ENCODE data around the gene CLBA1.

CLBA1 gene

DNA sequence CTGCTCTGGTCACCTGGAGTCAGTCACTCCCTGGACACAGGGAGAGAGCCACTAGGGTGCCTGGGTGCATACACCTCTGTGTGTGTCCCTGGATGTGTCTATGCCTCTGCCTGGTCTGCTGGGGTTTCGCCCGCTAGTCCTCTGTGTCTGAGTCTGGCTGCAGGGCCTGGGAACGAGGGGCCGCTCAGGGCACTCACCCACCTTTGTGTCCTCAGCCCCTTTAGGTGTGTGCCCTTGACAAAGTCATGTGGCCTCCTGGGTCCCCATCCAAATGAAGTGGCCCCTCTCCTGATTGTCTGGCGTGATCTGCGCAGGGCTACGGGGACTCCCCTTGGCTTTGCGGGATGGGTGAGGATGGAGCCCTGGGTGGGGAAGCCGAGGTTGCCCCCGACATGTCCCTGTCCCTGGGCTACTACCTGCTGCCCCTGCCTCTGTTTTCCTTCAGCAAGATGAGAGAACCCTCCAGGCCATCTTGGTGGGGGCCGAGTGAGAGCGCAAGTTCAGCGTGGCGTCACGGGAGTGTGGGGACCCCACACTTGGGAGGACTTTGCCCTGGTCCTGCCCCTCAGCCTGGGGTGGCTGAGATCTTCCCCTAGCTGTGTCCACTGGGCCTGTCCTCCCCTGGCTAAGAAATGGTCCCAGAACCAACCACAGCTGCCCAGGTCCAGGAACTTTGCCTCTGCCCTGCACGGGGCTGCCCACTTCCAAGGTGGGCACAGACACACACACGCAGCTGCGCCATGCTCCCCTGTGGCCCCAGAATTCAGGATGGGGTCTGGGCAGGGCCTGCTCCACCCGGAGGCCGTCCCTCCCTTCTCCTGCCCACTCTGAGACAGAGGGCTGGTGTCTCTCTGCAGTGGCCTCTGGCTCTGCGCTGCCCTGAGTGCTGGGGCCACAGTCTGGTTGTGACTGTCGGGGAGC, 4.7 kb upstream of the CLBA1 start:
- no peak for DNase-seq

DNA sequence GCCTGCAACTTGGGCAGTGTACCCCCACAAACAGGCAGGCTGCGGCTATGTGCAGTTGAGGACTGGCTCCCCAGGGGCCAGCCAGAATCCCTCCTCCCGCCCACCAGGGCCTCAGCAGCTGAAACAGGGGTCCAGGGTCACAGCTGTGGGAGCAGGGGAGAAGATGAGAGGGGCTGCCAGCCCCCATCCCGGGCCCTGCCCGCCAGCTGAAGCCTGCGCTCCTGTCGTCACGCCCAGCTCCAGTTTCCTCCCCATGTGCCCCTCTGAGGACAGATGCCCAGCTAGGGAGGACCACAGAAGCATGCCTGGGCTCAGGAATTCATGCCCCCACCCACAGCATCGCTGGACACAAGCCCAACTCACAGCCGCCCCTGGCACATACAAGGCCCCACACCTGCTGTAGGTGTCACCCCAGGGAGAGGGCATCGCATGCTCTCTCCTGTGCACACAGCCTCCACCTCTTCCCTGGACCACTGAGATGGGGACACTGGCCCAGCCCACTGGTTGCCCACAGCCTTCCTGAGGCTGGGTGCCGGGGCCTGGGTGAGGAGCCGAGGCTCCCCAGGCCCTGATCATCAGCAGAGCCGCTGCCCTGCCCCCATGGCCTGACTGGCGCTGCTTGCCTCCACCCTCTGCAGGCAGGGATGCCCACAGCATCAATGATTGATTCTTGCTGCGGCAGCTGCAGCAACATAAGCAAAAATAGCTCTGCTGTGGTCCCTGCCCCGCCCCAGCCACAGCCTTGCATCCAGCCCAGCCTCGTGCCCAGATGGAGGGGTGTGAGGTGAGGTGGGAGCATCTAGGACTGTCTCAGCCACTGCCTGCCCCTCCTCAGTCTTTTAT, 3.7 kb upstream of the CLBA1 start:
- DNase-seq, result no peak

DNA sequence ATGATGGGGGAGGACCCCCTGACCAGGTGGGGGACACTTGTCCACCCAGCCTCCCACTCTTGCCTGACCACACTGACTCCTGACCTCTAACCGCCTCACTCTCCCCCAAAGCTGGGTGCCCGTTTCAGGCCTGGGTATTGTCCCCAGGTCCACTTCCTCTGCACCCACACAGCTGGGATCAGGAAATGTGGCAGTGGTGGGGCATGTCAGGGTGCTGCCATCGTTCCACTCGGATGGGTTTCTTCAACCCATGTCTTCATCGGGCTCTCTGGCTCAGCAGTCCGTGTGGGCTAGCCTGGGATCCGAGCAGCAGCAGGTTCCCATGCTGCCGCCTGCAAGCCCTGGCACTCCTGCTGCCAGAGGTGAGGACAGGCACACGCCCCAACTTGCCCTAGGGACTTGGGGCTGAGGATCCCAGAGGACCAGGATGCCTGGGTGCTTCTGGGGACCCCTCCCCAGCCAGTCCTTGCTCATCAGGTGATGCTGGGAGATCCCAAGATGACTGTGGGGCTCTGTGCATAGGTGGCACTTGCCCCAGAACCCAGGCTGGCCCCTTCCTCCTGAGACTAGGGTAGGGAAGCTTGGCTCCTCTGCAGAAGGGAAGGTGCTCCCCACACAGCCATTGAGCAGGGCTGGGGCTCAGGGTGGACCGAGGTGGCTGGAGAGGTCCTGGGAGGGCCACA, 2.9 kb upstream of the CLBA1 start:
- DNase-seq, result no peak

DNA sequence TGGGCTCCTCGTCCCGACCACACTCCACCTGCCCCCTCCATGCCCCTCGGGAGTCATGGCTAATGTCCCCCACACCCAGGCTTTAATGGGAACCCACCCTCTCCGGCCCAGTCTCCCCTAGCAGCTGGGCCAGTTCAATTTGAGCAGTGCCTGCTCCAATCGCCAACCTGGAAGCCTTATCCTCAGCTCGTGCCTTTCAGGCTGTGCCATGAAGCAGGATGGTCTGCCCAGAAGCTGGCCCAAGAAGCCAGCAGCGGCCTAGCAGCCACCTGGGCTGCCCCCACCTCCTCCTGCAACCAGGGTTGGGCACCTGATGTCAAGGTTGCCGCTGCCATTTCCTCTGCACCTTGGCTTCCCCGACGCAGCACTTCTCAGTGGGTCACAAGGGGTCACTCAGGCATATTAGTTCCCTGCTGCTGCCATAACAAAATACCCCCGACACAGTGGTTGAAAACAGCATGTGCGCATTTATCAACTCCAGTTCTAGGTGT, 2.3 kb upstream of the CLBA1 start:
- DNase-seq, result no peak

DNA sequence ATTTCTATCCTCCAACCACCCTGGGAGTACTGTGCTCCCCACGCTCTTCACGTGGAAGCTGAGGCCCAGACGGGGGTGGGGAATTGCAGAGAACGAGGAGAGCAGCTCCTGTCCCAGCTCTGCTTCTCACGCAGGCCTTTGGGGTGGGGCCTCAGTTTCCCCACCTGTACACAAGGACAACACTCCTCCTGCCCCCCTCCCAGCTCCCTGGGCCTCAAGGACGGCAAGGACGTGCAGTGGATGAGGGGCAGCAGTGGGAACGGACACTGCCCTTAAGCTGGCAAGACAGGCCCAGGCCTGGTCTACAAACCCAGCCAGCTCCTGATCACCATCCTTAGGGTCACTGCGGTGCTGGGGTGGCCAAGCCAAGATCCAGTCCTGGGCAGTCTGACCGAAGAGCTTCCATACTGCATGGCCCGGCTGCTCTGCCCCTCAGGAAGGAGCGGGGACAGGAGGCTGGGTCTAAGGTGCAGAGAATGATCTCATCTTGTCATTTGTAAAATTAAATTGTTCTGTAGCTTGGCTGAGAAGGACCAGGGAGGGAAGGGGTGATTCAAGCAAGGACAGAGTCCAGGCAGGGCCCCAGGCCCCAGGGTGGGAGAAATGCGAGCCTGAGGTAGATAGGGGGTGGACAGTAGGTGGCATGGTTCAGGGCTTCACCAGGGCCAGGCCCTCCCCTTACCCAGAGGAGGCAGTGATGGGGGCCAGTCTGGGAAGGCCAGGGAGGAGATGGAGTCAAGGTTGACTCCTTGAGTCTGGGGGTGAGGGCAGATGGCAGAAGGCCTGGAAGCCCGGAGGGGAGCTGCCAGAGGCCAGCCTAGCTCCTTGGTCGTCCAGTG, 1.3 kb upstream of the CLBA1 start:
- no peak for DNase-seq

DNA sequence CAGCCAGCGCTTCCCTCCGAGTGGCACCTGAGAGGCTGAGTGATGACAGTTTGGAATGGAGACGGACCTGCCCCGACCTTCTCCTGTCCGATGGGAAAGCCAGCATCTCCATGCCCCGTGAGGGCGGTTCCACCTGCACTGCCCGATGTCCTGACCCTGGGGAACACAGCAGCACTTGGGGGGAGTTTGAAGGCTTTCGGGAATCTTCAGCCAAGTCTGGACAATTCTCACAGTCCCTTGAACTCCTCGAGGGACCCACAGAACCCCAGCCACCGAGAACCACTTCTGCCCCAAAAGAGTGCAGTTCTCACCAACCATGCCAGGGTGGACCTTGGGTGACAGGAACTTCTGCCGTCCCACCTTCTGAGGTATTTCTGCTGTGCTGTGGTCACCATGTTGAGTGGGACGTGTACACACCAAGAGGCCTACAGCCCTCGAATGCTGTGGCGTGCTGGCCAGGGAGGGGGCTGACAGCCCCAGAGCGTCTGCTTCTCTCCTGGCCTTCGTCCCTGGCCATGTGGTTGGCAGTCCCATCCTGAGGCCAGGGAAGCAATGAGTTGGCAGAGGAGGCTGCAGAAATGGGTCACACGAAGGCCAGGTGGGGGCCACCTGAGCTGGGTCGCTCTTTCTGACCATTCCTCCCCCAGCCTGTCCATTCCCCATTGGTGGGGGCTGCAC, 1.0 kb downstream of the CLBA1 start:
- no peak for DNase-seq

DNA sequence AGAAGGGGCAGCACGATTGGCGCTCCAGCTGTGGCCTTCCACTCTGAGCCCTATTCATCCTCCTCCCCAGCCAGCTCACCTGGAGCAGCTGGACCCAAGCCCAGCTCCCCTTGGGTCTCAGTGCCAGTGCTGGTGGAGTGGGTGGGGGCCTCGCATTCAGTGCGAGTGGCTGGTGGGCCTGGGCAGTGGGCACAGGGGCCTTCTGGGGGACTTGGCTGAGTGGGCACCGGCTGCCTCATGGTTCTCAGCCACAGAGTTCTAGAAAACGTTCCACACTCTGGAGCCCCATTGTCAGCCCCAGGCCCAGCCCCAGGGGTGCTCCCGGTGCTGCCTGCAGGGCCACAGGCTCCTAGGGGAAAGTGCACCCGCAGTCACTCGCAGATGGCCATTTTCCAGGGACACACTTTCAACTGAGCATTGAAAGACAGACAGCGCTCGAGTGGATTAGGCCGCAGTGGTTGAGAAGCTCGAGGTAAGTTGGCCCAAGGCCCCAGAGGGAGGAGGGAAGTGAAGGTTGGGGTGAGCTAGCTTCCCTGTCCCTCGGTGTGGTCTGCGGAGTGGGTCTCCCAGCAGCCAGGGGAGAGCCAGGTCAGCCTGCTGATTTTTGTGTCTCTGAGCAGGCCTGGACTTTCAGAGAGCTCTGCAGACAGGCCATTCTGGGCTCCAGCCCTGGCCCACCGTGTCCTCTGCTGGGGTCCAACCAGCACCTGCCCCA, 3.8 kb downstream of the CLBA1 start:
- DNase-seq, result no peak

DNA sequence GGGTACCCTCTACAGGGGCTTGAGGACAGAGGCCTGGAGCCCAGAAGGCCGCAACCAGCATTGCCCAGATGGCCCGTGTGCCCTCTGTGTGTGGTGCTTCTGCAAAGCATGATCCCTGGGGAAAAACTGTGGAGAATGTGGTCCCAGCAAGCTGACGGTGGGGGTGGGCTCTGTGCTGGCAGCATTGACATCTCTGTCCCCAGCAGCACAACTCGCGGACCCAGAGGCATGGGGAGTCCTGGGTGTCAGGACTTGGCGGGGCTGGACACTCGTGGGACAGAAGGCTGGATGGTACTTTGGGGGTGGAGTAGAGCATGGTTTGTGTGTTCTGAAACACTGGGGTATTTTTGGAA, 4.3 kb downstream of the CLBA1 start:
- DNase-seq, result no peak

DNA sequence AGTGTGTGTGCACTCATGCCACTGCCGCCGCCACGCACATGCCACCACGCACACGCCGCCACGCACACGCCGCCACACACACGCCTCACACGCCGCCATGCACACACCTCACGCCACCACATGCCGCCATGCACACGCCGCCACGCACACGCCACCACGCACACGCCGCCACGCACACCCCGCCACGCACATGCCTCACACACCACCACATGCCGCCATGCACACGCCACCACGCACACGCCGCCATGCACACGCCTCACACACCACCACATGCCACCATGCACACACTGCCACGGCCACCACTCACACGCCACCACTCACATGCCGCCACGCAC, 6.3 kb downstream of the CLBA1 start:
- DNase-seq, result no peak

DNA sequence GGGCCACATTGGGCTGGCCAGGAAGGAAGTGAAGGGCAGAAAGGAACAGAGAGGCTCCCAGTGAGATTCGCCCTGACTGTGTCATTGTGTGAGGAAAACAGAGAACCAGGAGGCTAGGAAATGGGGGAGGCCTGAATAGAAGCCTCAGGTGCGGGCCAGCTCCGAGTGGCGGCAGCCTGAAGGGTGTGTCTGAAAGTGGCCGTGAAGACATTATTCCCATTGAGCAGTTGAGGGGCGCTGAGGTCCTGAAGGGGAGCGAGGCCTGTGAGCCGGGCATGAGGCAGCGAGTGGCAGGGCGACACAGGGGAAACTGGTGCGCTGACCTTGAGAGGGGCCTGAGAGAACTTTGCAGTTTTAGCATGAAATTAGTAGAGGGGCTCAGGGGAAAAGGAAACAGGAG, 6.9 kb downstream of the CLBA1 start:
- DNase-seq, result no peak

DNA sequence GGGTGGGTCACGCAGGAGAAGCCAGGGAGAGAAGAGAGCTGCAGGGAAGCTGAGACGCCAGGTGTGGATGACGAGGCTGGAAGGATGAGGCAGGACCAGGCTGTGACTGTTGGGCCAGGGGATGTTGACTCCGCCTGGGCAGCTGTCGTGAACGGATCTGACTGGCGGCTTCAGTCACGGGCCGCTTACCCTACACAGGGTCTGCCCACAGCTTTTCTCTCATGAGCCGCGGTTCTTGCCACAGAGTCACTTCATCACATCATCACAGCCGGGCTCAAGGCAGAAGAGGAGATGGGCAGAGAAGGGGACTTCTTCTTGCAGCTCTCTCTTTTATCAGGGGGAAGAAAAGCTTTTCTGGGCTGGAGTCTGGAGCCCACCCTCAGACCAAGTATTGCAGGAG, 7.7 kb downstream of the CLBA1 start:
- DNase-seq, result no peak

DNA sequence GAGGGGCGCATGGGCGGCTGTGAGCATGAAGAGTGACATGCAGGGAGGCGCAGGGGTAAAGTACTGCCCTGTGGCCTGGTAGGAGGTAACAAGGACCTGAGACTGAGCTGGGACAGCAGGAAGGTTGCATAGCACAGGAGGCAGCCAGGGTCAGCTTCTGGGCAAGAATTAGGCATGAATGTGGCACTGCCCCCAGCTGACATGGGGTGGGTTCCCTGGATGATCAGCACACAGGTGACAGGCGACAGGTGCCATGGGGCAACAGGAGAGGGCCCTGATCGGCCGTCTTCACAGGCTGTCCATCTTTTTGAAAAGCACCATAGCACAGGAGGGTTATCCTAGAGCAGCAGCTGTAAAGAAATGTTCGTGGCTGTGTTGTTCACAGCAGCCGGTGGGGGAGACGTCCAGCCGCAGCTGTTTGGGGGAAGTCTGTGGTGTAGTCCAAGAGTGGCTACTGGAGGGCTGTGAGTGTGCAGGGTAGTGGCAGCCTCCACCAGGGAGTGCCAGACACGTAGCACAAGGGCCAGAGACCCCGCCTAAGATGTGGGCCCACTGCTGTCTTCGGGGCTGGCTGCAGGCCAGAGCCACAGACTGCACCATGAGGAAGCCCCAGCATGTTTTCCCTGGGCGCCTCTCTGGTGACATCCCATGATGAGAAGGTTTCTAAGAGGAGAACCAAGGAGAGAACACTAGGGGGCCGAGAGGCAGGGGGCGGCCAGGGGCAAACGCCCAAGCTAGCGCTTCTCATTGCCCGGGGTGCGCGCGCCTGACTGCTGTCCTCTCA, 8.4 kb downstream of the CLBA1 start:
- DNase-seq, result no peak

DNA sequence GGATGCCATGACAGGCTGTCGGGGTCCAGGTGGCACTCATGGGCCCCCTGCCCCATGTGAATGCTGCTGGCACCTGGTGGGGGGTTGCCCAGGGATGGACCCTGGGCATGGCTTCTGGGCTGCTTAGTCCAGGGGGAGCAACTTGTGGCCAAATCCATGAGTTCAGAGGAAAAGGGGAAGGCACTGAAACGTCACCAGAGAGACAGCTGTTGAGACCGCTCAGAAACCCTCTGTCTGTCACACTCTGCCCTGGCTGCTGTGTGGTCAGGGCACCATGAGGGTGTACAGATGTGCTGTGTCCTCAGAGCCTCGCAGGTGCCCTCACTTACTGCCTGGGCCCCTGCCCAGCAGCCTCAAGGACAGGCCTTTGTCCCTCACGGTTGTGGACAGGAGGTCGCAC, 9.4 kb downstream of the CLBA1 start:
- no peak for DNase-seq

DNA sequence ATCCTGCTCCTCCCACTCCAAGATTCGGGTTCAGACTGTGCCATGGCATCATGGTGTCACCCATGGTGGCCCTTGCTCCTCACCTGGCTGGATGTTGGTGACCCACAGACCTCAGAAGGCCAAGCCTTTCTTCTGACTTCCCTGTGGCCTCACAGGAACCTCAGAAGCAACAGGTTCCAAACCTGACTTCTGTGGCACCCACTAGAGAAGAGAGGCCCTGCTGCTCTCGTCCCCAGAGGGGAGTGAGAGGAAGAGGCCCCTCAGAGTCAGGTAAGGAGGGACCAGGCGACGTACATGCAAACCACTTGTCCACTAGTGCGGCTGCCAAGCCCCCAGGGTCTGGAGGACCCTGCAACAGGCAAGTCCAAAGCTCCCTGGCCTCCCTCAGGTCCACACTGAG, 10.4 kb downstream of the CLBA1 start:
- no peak for DNase-seq

DNA sequence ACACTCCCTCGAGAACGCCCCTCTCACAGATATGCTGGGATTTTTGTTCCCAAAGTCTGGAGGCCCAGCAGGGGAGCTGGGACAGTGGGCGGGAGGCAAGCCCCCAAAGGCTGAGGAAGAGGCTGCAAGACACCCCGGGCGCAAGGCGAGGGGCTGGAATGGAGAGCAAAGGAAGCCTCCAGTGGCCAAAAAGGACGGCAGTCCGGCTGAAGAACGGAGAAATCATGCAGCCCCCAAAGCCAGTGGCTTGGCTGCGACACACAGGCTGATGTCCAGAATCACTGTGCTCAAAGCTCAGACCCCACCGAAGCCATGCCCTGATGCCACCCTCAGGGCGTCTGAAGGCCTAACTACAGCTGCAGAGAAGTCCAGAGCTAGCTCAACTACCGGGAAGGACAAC, 10.9 kb downstream of the CLBA1 start:
- no peak for DNase-seq

DNA sequence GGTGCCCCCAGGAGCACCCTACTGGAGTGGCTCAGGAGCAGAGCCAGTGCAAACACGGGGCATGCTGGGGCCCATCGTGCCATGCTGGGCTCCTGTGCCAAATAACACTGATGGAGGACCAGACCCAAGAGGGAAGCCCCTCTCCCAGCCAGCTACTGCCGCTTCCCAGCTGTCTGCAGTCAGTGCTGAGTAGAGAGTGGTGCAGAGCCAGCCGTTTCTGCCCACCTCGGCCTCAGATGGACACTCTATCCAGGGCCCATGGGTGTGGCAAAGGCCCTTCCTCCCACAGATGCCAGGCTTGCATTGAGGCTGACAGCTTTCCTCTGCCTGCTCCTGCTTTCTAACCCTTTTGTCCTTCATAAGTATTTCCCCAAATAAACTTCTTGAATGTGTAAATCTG, 13.2 kb downstream of the CLBA1 start:
- no peak for DNase-seq

DNA sequence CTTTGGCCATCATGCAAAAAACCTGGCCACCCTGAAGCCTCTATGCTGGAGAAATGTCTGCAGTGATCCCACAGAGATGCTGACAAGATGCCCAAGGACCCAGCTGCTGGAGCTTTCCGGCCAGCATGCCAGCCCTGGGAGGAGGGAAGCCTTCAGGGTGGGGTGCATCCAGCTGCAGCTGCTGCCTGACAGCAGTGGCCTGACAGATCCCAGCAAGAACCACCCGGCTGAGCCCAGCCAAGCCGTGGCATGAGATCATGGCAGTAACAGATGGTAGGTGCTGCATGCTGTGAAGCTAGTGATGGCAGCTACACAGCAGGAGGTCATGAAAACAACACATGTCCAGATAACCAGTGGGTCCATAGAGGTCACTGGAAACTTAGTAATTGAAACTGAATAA, 13.8 kb downstream of the CLBA1 start:
- DNase-seq, result no peak

DNA sequence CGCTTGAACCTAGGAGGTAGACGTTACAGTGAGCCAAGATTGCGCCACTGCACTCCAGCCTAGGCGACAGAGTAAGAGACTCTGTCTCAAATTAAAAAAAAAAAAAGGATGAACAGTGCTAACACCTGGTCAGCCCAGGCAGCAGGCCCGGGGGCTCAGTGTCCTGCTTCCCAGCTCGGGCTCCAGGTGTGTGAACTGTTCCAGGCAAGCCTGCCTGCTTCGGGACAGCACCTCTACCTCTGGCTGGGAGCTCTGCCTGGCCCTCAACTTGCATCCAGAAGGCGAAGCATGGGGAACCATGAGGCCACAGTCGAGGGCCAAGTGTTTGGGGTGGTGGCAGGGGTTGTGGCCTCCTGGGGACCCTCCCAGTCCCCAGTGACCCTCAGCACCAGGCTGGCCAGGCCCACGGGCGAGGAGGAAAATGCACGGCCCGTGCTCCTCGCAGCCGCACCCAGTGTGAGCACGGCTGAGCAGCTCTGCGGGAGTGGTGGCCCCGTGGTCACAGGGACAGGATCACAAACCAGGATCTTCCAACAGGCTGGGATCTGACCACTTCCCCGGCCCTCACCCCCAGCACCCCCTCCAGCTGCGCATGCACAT, 19.8 kb downstream of the CLBA1 start:
- DNase-seq, result no peak

DNA sequence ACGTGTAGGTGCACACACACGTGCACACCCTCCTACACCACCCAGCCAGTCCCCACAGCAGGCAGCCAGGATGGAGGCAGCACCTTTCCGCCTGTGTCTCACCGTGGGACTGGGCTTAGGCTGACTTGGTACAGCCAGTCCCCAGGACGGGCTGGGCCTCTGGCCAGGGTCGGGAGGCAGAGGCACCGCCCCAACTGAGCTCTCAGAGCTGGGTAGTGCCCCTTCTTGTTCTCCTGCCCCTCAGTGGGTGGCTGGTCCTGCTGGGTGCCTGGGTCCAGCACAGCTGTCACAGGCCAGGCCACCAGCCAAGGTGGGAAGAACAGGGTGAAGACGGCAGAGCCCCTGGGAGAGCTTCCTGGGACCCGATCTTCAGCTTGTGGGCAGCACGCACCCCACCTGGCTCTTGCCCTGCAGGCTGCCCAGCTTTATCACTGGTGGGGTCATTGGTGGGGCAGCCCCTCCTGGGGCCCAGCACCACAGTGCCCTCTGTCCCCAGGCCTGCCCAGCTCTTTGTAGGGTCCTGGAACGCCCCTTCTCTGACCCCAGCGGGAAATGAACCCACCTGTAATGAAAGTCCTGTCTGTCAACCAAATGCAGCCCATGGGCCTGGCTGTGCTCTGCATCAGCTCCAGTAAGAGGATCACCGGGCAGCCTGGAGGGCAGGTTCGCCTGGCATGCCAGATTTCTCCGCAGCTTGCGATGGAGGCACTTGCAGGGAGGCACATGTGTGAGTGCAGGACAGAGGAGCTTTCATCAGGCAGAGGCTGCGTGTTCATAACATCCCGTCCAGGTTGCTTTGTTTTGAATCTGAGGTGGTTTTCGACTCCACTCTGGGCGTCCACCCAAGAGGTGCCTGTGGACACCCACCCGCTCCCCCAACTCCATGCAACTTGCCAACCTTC, 20.6 kb downstream of the CLBA1 start:
- no peak for DNase-seq

All from activated CD4-positive, alpha-beta T cell treated with anti-CD3 and anti-CD28 coated beads for 1 hour (primary cell).